GM23338 (cell line): ENCODE measurements around the gene ALDH2. TPM values are rescaled to one million over a fixed set of nuclear protein-coding genes. Genes with fewer than 3 reads are reported as not detected.

Source experiments
- ATAC-seq: fragments of 200-7000 bp; cut with Tn5 transposase; 3 replicates; pipeline ENCODE4 v1.9.1; 2020
- DNase-seq: peaks from one replicate; pipeline ENCODE4 v3.0.0-alpha.2; 2015; ENCODE audit warnings: low spot score
- H2AFZ ChIP-seq: fragments of 200-600 bp; sonication (generic); 2 replicates; pipeline ENCODE4 v1.8.0; 2016; ENCODE audit warnings: antibody characterized with exemption, mild to moderate bottlenecking, moderate library complexity
- H3F3A ChIP-seq: fragments of 200-600 bp; sonication (generic); replicated peaks from 2 replicates; pipeline ENCODE4 v1.8.0; 2017; ENCODE audit warnings: antibody characterized with exemption, mixed run types, low read depth
- H3K27ac ChIP-seq: fragments of 200-600 bp; sonication (generic); 2 replicates; pipeline ENCODE4 v1.6.1; 2016; ENCODE audit warnings: low read depth
- H3K27me3 ChIP-seq: fragments of 200-600 bp; sonication (generic); 2 replicates; pipeline ENCODE4 v1.8.0; 2016; ENCODE audit warnings: mild to moderate bottlenecking, mixed run types, moderate library complexity; ENCODE audit not compliant: insufficient read depth
- H3K36me3 ChIP-seq: fragments of 200-600 bp; sonication (generic); 2 replicates; pipeline ENCODE4 v1.8.0; 2016; ENCODE audit warnings: mild to moderate bottlenecking; ENCODE audit not compliant: insufficient read depth
- H3K4me1 ChIP-seq: fragments of 200-600 bp; sonication (generic); 2 replicates; pipeline ENCODE4 v1.8.0; 2016; ENCODE audit warnings: mild to moderate bottlenecking, moderate library complexity; ENCODE audit not compliant: insufficient read depth
- H3K4me2 ChIP-seq: fragments of 200-600 bp; sonication (generic); 2 replicates; pipeline ENCODE4 v1.7.1; 2017; ENCODE audit warnings: mixed run types
- H3K4me3 ChIP-seq: fragments of 200-600 bp; sonication (generic); 2 replicates; pipeline ENCODE4 v1.6.1; 2016; ENCODE audit warnings: mixed run types
- H3K79me2 ChIP-seq: fragments of 200-600 bp; sonication (generic); replicated peaks from 2 replicates; pipeline ENCODE4 v1.8.0; 2017; ENCODE audit warnings: mild to moderate bottlenecking; ENCODE audit not compliant: insufficient read depth
- H3K9me2 ChIP-seq: fragments of 200-600 bp; sonication (generic); 2 replicates; pipeline ENCODE4 v1.8.0; 2017; ENCODE audit not compliant: insufficient read depth
- H4K20me1 ChIP-seq: fragments of 200-600 bp; sonication (generic); replicated peaks from 2 replicates; pipeline ENCODE4 v1.8.0; 2017; ENCODE audit warnings: mild to moderate bottlenecking; ENCODE audit not compliant: insufficient read depth
- H3K27ac Mint-ChIP-seq: 2 replicates; pipeline ENCODE4 v1.8.0; 2020; ENCODE audit warnings: inconsistent platforms, mild to moderate bottlenecking, moderate library complexity, mixed read lengths
- H3K27me3 Mint-ChIP-seq: 3 replicates; pipeline ENCODE4 v1.8.0; 2022; ENCODE audit warnings: low read depth, mild to moderate bottlenecking, moderate library complexity, mixed read lengths, inconsistent platforms; ENCODE audit not compliant: insufficient read depth, poor library complexity
- H3K36me3 Mint-ChIP-seq: 3 replicates; pipeline ENCODE4 v1.8.0; 2021; ENCODE audit warnings: low read depth, mild to moderate bottlenecking, inconsistent platforms, moderate library complexity, mixed read lengths
- H3K4me1 Mint-ChIP-seq: 3 replicates; pipeline ENCODE4 v1.8.0; 2020; ENCODE audit warnings: mild to moderate bottlenecking, inconsistent platforms, mixed read lengths
- H3K4me3 Mint-ChIP-seq: 3 replicates; pipeline ENCODE4 v1.8.0; 2021; ENCODE audit warnings: moderate library complexity, mild to moderate bottlenecking, inconsistent platforms, mixed read lengths
- H3K9me3 Mint-ChIP-seq: 3 replicates; pipeline ENCODE4 v1.8.0; 2020; ENCODE audit warnings: moderate library complexity, mild to moderate bottlenecking, inconsistent platforms, mixed read lengths
- CREB1 ChIP-seq: fragments of 250-450 bp; sonication (Bioruptor Pico); IDR thresholded peaks from 2 replicates; pipeline ENCODE4 v1.5.0; 2020; ENCODE audit warnings: low read depth, mild to moderate bottlenecking, moderate library complexity
- EZH2 ChIP-seq: fragments of 200-600 bp; sonication (generic); IDR thresholded peaks from one replicate; pipeline ENCODE4 v1.8.0; 2017; ENCODE audit warnings: antibody characterized with exemption, mild to moderate bottlenecking, low read depth; ENCODE audit not compliant: unreplicated experiment
- EZH2phosphoT487 ChIP-seq: fragments of 200-600 bp; sonication (generic); IDR thresholded peaks from one replicate; pipeline ENCODE4 v1.8.1; 2018; ENCODE audit warnings: antibody characterized with exemption; ENCODE audit not compliant: unreplicated experiment
- JUNB ChIP-seq: IDR thresholded peaks from one replicate; pipeline ENCODE4 v1.6.1; 2016; ENCODE audit warnings: antibody characterized with exemption; ENCODE audit not compliant: unreplicated experiment
- POLR2AphosphoS5 ChIP-seq: IDR thresholded peaks from 2 replicates; pipeline ENCODE4 v1.6.1; 2016; ENCODE audit warnings: antibody characterized with exemption, low read depth
- REST ChIP-seq: IDR thresholded peaks from one replicate; pipeline ENCODE4 v1.6.1; 2018; ENCODE audit warnings: antibody characterized with exemption; ENCODE audit not compliant: unreplicated experiment
- STAT1 ChIP-seq: IDR thresholded peaks from one replicate; pipeline ENCODE4 v1.6.1; 2016; ENCODE audit warnings: antibody characterized with exemption; ENCODE audit not compliant: unreplicated experiment
- ZNF331 ChIP-seq: fragments of 250-450 bp; sonication (Bioruptor Pico); IDR thresholded peaks from 2 replicates; pipeline ENCODE4 v1.5.0; 2020; ENCODE audit warnings: low read depth, mild to moderate bottlenecking, moderate library complexity
- polyA plus RNA-seq: library from polyadenylated mRNA; unstranded; fragments of >200 nt; fragmentation: Nextera tagmentation; extraction: Ambion mirVana; gene quantifications from 2 replicates; pipeline ENCODE4 v1.2.1, GENCODE V29; 2016
- total RNA-seq: library from RNA; depleted of rRNA; stranded (reverse); fragments of >200 nt; shearing (Covaris generic); gene quantifications from 2 replicates; pipeline ENCODE4 v1.2.3, GENCODE V29; 2014
- TF ChIP-seq, protein P1 (sequence below), 2 experiments: fragments of 200-600 bp in 1 of 2; sonication (generic) in 1 of 2; conservative IDR thresholded peaks; 2 replicates each; pipeline versions ENCODE4 v1.5.1 to v1.6.1; 2016 to 2017; ENCODE audit warnings: antibody characterized with exemption in 2 of 2, low read depth in 2 of 2, mild to moderate bottlenecking in 2 of 2, moderate library complexity in 1 of 2
- TF ChIP-seq, protein P2 (sequence below): fragments of 250-450 bp; sonication (Bioruptor Pico); IDR thresholded peaks from 2 replicates; pipeline ENCODE4 v1.5.0; 2020; ENCODE audit warnings: mild to moderate bottlenecking, moderate library complexity
- TF ChIP-seq, protein P3 (sequence below): IDR thresholded peaks from 2 replicates; pipeline ENCODE4 v1.6.1; 2016; ENCODE audit warnings: antibody characterized with exemption

The ALDH2 gene
- total and polyA plus RNA-seq, 2 experiments from 2014 or later: 14.9 to 50.5 TPM

- no peak for ATAC-seq
Observed at GRCh38 chr12:111754671-111755070, 12.1 kb upstream of the ALDH2 start.

More at GRCh38 chr12:111754671-111755070, 12.1 kb upstream of the ALDH2 start:
- TF ChIP-seq POLR2AphosphoS5 (no peak), JUNB (no peak), EZH2 (no peak), CREB1 (CRISPR knock-in tag) (no peak), ZNF331 (CRISPR knock-in tag) (no peak), EZH2phosphoT487 (no peak), REST (no peak), STAT1 (no peak)
- TF ChIP-seq, protein P1, sequence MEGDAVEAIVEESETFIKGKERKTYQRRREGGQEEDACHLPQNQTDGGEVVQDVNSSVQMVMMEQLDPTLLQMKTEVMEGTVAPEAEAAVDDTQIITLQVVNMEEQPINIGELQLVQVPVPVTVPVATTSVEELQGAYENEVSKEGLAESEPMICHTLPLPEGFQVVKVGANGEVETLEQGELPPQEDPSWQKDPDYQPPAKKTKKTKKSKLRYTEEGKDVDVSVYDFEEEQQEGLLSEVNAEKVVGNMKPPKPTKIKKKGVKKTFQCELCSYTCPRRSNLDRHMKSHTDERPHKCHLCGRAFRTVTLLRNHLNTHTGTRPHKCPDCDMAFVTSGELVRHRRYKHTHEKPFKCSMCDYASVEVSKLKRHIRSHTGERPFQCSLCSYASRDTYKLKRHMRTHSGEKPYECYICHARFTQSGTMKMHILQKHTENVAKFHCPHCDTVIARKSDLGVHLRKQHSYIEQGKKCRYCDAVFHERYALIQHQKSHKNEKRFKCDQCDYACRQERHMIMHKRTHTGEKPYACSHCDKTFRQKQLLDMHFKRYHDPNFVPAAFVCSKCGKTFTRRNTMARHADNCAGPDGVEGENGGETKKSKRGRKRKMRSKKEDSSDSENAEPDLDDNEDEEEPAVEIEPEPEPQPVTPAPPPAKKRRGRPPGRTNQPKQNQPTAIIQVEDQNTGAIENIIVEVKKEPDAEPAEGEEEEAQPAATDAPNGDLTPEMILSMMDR (conservative IDR thresholded peaks at IDR 0.05; ENCODE audit: low read depth in 2 of 2): no peak
- TF ChIP-seq, protein P2, sequence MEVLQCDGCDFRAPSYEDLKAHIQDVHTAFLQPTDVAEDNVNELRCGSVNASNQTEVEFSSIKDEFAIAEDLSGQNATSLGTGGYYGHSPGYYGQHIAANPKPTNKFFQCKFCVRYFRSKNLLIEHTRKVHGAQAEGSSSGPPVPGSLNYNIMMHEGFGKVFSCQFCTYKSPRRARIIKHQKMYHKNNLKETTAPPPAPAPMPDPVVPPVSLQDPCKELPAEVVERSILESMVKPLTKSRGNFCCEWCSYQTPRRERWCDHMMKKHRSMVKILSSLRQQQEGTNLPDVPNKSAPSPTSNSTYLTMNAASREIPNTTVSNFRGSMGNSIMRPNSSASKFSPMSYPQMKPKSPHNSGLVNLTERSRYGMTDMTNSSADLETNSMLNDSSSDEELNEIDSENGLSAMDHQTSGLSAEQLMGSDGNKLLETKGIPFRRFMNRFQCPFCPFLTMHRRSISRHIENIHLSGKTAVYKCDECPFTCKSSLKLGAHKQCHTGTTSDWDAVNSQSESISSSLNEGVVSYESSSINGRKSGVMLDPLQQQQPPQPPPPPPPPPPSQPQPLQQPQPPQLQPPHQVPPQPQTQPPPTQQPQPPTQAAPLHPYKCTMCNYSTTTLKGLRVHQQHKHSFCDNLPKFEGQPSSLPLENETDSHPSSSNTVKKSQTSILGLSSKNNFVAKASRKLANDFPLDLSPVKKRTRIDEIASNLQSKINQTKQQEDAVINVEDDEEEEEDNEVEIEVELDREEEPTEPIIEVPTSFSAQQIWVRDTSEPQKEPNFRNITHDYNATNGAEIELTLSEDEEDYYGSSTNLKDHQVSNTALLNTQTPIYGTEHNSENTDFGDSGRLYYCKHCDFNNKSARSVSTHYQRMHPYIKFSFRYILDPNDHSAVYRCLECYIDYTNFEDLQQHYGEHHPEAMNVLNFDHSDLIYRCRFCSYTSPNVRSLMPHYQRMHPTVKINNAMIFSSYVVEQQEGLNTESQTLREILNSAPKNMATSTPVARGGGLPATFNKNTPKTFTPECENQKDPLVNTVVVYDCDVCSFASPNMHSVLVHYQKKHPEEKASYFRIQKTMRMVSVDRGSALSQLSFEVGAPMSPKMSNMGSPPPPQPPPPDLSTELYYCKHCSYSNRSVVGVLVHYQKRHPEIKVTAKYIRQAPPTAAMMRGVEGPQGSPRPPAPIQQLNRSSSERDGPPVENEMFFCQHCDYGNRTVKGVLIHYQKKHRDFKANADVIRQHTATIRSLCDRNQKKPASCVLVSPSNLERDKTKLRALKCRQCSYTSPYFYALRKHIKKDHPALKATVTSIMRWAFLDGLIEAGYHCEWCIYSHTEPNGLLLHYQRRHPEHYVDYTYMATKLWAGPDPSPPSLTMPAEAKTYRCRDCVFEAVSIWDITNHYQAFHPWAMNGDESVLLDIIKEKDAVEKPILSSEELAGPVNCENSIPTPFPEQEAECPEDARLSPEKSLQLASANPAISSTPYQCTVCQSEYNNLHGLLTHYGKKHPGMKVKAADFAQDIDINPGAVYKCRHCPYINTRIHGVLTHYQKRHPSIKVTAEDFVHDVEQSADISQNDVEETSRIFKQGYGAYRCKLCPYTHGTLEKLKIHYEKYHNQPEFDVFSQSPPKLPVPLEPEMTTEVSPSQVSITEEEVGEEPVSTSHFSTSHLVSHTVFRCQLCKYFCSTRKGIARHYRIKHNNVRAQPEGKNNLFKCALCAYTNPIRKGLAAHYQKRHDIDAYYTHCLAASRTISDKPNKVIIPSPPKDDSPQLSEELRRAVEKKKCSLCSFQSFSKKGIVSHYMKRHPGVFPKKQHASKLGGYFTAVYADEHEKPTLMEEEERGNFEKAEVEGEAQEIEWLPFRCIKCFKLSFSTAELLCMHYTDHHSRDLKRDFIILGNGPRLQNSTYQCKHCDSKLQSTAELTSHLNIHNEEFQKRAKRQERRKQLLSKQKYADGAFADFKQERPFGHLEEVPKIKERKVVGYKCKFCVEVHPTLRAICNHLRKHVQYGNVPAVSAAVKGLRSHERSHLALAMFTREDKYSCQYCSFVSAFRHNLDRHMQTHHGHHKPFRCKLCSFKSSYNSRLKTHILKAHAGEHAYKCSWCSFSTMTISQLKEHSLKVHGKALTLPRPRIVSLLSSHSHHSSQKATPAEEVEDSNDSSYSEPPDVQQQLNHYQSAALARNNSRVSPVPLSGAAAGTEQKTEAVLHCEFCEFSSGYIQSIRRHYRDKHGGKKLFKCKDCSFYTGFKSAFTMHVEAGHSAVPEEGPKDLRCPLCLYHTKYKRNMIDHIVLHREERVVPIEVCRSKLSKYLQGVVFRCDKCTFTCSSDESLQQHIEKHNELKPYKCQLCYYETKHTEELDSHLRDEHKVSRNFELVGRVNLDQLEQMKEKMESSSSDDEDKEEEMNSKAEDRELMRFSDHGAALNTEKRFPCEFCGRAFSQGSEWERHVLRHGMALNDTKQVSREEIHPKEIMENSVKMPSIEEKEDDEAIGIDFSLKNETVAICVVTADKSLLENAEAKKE (CRISPR knock-in tag): no peak
- TF ChIP-seq, protein P3, sequence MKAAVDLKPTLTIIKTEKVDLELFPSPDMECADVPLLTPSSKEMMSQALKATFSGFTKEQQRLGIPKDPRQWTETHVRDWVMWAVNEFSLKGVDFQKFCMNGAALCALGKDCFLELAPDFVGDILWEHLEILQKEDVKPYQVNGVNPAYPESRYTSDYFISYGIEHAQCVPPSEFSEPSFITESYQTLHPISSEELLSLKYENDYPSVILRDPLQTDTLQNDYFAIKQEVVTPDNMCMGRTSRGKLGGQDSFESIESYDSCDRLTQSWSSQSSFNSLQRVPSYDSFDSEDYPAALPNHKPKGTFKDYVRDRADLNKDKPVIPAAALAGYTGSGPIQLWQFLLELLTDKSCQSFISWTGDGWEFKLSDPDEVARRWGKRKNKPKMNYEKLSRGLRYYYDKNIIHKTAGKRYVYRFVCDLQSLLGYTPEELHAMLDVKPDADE: no peak
- no peak overlapping the region for H3K4me3 Mint-ChIP-seq
- H3K9me3 Mint-ChIP-seq: no peaks in the 10 kb centered on the region
- no peak overlapping the region for H3K4me2 ChIP-seq
- no peaks in the 10 kb centered on the region for H3K79me2 ChIP-seq
- H3K27me3 Mint-ChIP-seq: peaks cover 11% of the 10 kb centered on the region
- H3F3A ChIP-seq: peaks cover 3% of the 10 kb centered on the region; the same call in 1 of the 2 replicates
- no peak overlapping the region for H3K4me3 ChIP-seq
- no peak overlapping the region for H3K27ac ChIP-seq
- DNase-seq: no peak
- H3K4me1 Mint-ChIP-seq: peaks cover 14% of the 10 kb centered on the region
- H3K9me2 ChIP-seq: no peaks in the 10 kb centered on the region
- no peaks in the 10 kb centered on the region for H3K27me3 ChIP-seq
- H3K36me3 ChIP-seq: no peaks in the 10 kb centered on the region
- no peaks in the 10 kb centered on the region for H3K4me1 ChIP-seq
- no peaks in the 10 kb centered on the region for H3K36me3 Mint-ChIP-seq
- no peak overlapping the region for H3K27ac Mint-ChIP-seq
- no peaks in the 10 kb centered on the region for H4K20me1 ChIP-seq
- no peak overlapping the region for H2AFZ ChIP-seq
